DMS53 treated with DMSO at 0.1 percent for 48 hours (cell line): ENCODE data around the gene LRCH3.

Experiments used
- DNase-seq: peaks from one replicate; lab custom pipeline; 2025; ENCODE audit not compliant: unreplicated experiment; lab: John Stamatoyannopoulos, UW

LRCH3 gene

GRCh38 chr3:197833930-197834715 is 43.1 kb downstream of the LRCH3 start:
- DNase-seq = no peak

GRCh38 chr3:197835509-197835908 is 44.5 kb downstream of the LRCH3 start:
- no peak for DNase-seq

- DNase-seq = no peak
Measured at GRCh38 chr3:197836244-197836643, 45.2 kb downstream of the LRCH3 start.

GRCh38 chr3:197837282-197837681 is 46.2 kb downstream of the LRCH3 start:
- no peak for DNase-seq

DNA sequence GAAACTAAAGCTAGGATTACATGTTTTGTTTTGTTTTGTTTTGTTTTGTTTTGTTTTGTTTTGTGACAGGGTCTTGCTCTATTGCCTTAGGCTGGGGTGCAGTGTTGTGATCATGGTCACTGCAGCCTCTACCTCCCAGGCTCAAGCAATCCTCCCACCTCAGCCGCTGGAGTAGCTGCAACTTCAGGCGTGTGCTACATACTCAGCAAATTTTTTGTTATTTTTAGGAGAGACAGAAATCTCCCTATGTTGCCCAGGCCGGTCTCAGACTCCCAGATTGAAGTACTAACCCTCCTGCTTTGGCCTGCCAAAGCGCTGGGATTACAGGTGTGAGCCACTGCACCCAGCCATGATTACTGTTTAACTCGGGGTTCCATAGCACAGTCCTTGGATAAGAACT is 50.7 kb downstream of the LRCH3 start:
- no peak for DNase-seq

DNA sequence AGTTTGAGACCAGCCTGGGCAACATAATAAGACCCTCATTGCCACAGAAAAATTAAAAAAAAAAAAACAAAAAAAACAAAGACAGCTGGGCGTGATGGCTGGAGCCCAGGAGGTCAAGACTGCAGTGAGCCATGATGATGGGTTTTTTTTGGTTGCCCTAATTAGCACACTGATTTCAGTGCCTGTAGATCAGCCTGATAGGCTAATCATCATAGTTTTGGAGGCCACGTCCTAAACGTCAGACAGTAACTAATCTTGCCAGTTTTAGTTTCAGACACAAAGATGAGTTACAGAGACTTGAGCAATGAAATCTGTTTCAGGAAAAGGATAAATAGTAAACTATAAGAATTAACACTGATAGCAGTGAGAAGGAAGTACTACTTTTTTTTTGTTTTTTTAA is 55.4 kb downstream of the LRCH3 start:
- DNase-seq = no peak

- no peak for DNase-seq
Measured at GRCh38 chr3:197847866-197848401, 56.9 kb downstream of the LRCH3 start.

GRCh38 chr3:197854596-197855343 is 63.7 kb downstream of the LRCH3 start:
- DNase-seq = no peak

DNA sequence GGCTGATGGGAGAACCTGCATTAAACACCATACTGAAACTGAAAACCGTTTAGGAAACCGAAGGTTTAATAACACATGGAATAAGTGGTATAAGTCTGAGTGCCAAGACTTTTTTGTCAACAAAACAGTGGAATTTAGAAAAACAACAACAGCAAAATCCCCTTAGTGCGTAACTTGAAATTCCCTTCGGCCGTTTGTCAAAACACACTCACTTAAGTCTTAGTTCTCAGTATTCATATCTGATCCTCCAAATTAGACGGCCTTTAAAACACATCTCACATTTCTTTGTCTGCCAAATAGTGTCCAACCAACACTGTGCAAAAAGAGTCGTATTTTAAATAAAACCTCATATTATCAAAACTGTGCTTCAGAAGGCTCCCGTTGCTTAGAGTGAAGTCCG is 64.5 kb downstream of the LRCH3 start:
- no peak for DNase-seq

DNA sequence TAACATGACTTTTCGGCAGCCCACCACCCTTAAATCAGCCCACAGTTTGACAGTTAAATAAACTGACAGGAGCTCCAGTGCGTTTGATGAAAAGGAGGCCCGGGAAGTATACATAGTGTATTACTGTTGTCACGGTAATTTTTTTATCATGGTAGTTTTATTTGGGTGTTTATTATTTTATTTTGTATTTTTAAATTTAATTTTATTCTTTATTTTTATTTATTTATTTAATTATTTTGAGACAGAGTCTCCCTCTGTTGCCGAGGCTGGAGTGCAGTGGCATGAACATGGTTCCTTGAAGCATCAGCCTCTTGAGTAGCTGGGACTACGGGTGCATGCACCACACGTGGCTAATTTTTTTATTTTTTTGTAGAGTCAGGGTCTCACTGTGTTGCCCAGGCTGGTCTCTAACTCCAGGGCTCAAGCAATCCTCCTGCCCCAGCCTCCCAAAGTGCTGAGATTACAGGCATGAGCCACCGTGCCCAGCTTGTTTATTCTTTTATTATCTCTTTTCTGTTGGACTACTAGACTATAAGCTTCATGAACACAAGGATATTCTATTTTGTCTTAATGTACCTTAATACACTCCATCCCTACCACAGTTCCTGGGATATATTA is 65.3 kb downstream of the LRCH3 start:
- DNase-seq = no peak

DNA sequence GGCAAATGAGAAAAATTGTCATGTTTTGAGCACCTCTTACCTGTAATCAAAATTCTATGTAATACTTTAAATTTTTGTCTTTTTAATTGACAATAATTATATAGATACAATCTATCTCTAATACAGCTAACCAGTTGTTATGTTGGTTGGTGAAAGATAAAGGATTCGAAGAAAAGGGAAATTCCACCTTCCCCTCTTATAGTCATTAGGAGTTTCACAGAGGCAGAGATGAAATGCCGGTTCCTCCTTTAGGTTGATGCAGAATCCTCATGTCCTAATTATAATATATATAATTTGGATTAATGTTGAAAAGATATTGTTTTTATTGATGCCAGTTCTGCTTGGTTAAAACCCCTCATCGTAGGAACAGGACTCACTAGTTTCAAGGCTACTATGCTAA is 67.1 kb downstream of the LRCH3 start:
- DNase-seq = no peak

DNA sequence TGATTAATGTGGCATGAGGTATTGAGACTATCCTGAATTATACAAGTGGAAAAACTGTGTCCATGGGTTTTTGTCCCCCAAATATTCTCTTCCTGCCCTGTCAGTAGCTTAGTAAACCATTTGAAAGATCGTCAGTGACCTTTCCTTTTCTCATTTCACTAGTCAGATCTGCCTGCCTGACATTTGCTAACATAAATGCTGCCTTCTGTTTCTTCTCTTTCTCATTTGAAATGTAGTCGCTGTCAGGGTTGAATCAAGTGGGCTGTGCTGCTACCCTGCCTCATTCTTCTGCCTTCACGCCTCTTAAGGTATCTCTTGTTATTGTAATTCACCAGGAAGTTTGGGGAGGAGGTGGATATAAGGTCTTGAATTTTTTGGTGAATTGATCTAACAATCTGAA is 67.5 kb downstream of the LRCH3 start:
- DNase-seq = no peak

DNA sequence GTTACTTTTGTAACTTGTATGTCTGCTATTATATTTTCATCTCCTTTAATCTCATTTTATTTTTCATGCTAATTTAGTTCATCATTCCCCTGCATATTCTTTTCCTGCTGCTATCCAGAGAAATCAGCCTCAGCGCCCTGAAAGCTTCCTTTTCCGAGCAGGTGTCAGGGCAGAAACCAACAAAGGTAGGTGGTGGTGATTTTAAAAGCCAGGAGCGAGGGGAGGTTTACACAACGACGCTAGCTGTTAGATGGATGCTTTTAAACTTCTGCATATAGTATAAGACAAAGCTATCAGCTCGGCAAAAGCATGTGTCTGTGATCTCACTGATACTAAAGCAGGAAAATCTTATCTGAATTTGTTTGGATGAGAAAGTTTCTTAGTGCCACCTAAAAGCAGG is 75.0 kb downstream of the LRCH3 start:
- DNase-seq = no peak

DNA sequence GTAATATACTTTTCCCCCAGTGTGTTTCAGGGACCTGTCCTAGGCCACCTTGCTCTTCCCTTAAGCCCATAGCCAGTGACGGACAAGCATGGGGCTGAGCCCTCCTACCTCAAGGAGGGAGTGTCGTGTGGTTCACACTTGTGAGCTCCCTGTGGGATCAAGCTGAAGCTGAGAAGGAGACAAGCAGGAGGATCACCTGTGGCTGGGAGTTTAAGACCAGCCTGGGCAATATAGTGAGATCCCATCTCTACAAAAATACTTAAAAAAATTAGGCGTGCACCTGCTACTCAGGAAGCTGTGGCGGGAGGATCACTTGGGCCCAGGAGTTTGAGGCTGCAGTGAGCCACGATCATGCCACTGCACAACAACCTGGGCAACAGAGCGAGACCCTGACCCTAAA is 82.3 kb downstream of the LRCH3 start:
- no peak for DNase-seq

DNA sequence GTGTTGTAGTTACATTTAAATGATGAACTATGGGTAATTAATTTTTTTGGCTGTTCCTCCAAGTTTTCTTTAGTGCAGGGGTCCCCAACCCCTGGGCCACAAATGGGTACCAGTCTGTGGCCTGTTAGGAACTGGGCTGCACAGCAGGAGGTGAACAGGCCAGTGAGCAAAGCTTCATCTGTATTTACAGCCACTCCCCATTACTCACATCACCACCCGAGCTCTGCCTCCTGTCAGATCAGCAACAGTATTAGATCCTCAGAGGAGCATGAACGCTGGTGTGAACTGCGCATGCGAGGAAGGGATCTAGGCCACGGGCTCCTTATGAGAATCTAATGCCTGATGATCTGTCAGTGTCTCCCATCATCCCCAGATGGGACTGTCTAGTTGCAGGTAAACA is 83.0 kb downstream of the LRCH3 start:
- no peak for DNase-seq

GRCh38 chr3:197874653-197875052 is 83.6 kb downstream of the LRCH3 start:
- no peak for DNase-seq

- DNase-seq = no peak
Measured at GRCh38 chr3:197877902-197878301, 86.8 kb downstream of the LRCH3 start.

- no peak for DNase-seq
Measured at GRCh38 chr3:197878427-197878826, 87.4 kb downstream of the LRCH3 start.

DNA sequence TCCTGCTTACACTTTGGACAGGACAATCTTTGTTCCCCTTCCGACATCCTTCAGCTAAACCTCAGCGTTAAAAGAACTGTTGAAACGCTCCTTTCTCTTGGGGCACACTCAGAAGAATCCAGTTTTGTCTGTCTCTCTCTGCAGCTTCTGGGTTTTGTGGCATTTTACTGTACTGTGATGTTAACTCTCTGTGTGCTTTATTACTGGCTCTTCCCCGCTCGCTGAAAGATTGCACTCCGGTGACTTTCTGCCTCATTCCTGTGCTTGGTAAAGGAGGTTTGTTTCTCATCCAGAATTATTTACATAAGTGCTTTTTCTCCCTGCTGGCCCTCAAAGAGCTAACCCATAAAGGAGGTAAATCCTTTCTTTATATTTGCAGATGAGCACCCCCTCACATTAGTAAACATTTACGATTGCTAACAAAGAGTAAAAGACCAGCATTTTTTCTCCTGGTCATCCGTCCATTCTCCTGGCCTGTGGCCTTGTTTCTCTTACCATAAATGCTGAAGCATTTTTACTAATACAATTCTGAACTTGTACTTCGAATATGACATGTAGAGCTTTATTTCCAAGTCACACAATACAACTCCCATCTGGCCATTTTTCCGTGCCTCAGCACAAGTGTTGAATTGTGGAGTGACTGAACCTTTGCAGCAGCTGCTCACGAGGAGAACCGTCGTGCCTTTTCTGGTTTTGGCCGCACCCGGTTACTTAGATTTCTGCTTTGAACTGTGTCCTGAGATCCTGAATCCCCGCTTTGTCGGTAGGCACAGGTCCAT is 89.6 kb downstream of the LRCH3 start:
- DNase-seq = no peak

- DNase-seq = no peak
Measured at GRCh38 chr3:197881270-197881969, 90.4 kb downstream of the LRCH3 start.

GRCh38 chr3:197881970-197882338 is 90.9 kb downstream of the LRCH3 start:
- no peak for DNase-seq
